HepG2 (cell line): ENCODE data around the gene TNFSF12. TPM values are rescaled to one million over a fixed set of nuclear protein-coding genes. Genes with fewer than 3 reads are reported as not detected.
A peak's percentile ranks its signal among the peaks of the same experiment; 100 is the strongest.

Experiments used
- AGO2 ChIP-seq: fragments of 200-400 bp; formaldehyde crosslinking; optimal IDR thresholded peaks from 2 replicates; pipeline ENCODE3; 2017; ENCODE audit warnings: mild to moderate bottlenecking, low read depth, low read length, moderate library complexity
- ARID2 ChIP-seq: sonication (generic); formaldehyde crosslinking; IDR thresholded peaks from 2 replicates; pipeline ENCODE4 v1.8.1; 2022; ENCODE audit warnings: mild to moderate bottlenecking, missing genetic modification reagents, borderline replicate concordance
- CBX2 ChIP-seq, 2 experiments: fragments of 200-600 bp in 1 of 2; sonication (generic); formaldehyde crosslinking in 1 of 2; IDR thresholded peaks; 2 replicates each; pipeline versions ENCODE4 v1.7.0 to v1.8.1; 2018 to 2022; ENCODE audit warnings: low read depth in 2 of 2, low read length in 1 of 2, mild to moderate bottlenecking in 1 of 2, missing genetic modification reagents in 1 of 2
- HMG20A ChIP-seq: IDR thresholded peaks from 2 replicates; pipeline ENCODE4 v1.6.1; 2016; ENCODE audit warnings: borderline replicate concordance
- HOXA5 ChIP-seq: sonication (generic); formaldehyde crosslinking; IDR thresholded peaks from 2 replicates; pipeline ENCODE4 v1.4.0; 2020; ENCODE audit warnings: missing genetic modification reagents
- IRF9 ChIP-seq: sonication (generic); formaldehyde crosslinking; IDR thresholded peaks from 2 replicates; pipeline ENCODE4 v1.8.0; 2022; ENCODE audit warnings: missing genetic modification reagents, mild to moderate bottlenecking, borderline replicate concordance
- KAT7 ChIP-seq: IDR thresholded peaks from 2 replicates; pipeline ENCODE4 v1.6.1; 2018; ENCODE audit warnings: borderline replicate concordance, missing compliant biosample characterization
- KLF15 ChIP-seq: sonication (generic); formaldehyde crosslinking; IDR thresholded peaks from 2 replicates; pipeline ENCODE4 v1.8.1; 2023; ENCODE audit warnings: borderline replicate concordance, mild to moderate bottlenecking, inconsistent platforms, missing genetic modification reagents, mixed read lengths
- LRRFIP1 ChIP-seq: sonication (generic); formaldehyde crosslinking; conservative IDR thresholded peaks from 2 replicates; pipeline ENCODE4 v1.4.0; 2020; ENCODE audit warnings: missing genetic modification reagents
- MIER2 ChIP-seq: IDR thresholded peaks from 2 replicates; pipeline ENCODE4 v1.6.1; 2016; ENCODE audit warnings: missing biosample characterization, missing genetic modification reagents
- MXD4 ChIP-seq: IDR thresholded peaks from 2 replicates; pipeline ENCODE4 v1.6.1; 2016; ENCODE audit warnings: mild to moderate bottlenecking, missing biosample characterization, missing genetic modification reagents
- NFYB ChIP-seq: sonication (generic); formaldehyde crosslinking; IDR thresholded peaks from 2 replicates; pipeline ENCODE4 v1.4.0; 2020; ENCODE audit warnings: missing genetic modification reagents
- PAXIP1 ChIP-seq: sonication (generic); formaldehyde crosslinking; conservative IDR thresholded peaks from 2 replicates; pipeline ENCODE4 v1.4.0; 2020; ENCODE audit warnings: mild to moderate bottlenecking, missing genetic modification reagents, moderate library complexity
- RXRB ChIP-seq: IDR thresholded peaks from 2 replicates; pipeline ENCODE4 v1.6.1; 2016; ENCODE audit warnings: borderline replicate concordance, missing genetic modification reagents, missing compliant biosample characterization
- XBP1 ChIP-seq: sonication (generic); formaldehyde crosslinking; IDR thresholded peaks from 2 replicates; pipeline ENCODE4 v1.5.0; 2020; ENCODE audit warnings: missing genetic modification reagents
- XRCC5 ChIP-seq: fragments of 200-400 bp; formaldehyde crosslinking; optimal IDR thresholded peaks from 2 replicates; pipeline ENCODE3; 2017; ENCODE audit warnings: mild to moderate bottlenecking, low read length
- ZBTB42 ChIP-seq: sonication (generic); formaldehyde crosslinking; IDR thresholded peaks from 2 replicates; pipeline ENCODE4 v1.5.0; 2020; ENCODE audit warnings: mild to moderate bottlenecking, missing genetic modification reagents
- ZFYVE20 ChIP-seq: sonication (generic); formaldehyde crosslinking; IDR thresholded peaks from 2 replicates; pipeline ENCODE4 v1.8.0; 2023; ENCODE audit warnings: low read depth, mild to moderate bottlenecking, moderate library complexity, missing genetic modification reagents, borderline replicate concordance
- ZNF572 ChIP-seq: sonication (generic); formaldehyde crosslinking; IDR thresholded peaks from 2 replicates; pipeline ENCODE4 v1.5.1; 2020; ENCODE audit warnings: mild to moderate bottlenecking, missing genetic modification reagents
- ZNF597 ChIP-seq: sonication (generic); formaldehyde crosslinking; IDR thresholded peaks from 2 replicates; pipeline ENCODE4 v1.5.0; 2020; ENCODE audit warnings: missing genetic modification reagents
- ZNF766 ChIP-seq: sonication (generic); formaldehyde crosslinking; IDR thresholded peaks from 2 replicates; pipeline ENCODE4 v1.5.0; 2020; ENCODE audit warnings: missing genetic modification reagents, borderline replicate concordance
- polyA plus RNA-seq, 8 experiments: library from polyadenylated mRNA; depleted of rRNA in 3 of 8; stranded (reverse) in 7 of 8; unstranded in 1 of 8; fragments of >200 nt; fragmentation: Illumina TruSeq in 4 of 8; extraction: Trizol in 4 of 8; gene quantifications; 2 replicates each; pipeline versions ENCODE4 v1.2.1 to v1.2.3, GENCODE V29; 2011 to 2016; ENCODE audit warnings: low read depth in 4 of 8, missing spikeins in 1 of 8, mixed read lengths in 1 of 8; ENCODE audit not compliant: insufficient read depth in 1 of 8
- total RNA-seq, 5 experiments: library from RNA; depleted of rRNA; stranded (reverse); fragments of >200 nt; fragmentation: Illumina TruSeq; extraction: Trizol; gene quantifications; 2 replicates each; pipeline ENCODE4 v1.2.3, GENCODE V29; 2016; ENCODE audit warnings: low read depth in 1 of 5

The TNFSF12 gene
- total and polyA plus RNA-seq, 2 of the 13 experiments (the other 11 are each of a cell fraction or from before 2014, with no cell fraction given), result 0.93 to 7.2 TPM

GRCh38 chr17:7561589-7562207 is 12.8 kb downstream of the TNFSF12 start, which contains the start of gene SENP3 (continued):
- no peak for TF ChIP-seq KLF15
- no peak for TF ChIP-seq XBP1 (CRISPR knock-in tag)
- TF ChIP-seq HOXA5 (CRISPR knock-in tag), result peak; percentile 27; the same call in 1 of the 2 replicates
- TF ChIP-seq IRF9 (CRISPR knock-in tag), result no peak; the same call in 1 of the 2 replicates
- no peak for TF ChIP-seq ZFYVE20 (CRISPR knock-in tag)
- no peak for TF ChIP-seq XRCC5
- peak; percentile 62; the same call in 1 of the 2 replicates for TF ChIP-seq ZBTB42 (CRISPR knock-in tag)
- TF ChIP-seq HMG20A (CRISPR knock-in tag), result no peak
- no peak for TF ChIP-seq LRRFIP1 (CRISPR knock-in tag)
- no peak for TF ChIP-seq MIER2 (CRISPR knock-in tag)
- TF ChIP-seq ZNF597 (CRISPR knock-in tag), result no peak
- TF ChIP-seq ARID2 (CRISPR knock-in tag), result no peak
- peak; percentile 84 for TF ChIP-seq AGO2
- no peak for TF ChIP-seq ZNF766 (CRISPR knock-in tag)
- TF ChIP-seq RXRB, result 0 out of 2 replicates have a peak, but pooled peaks have one; percentile 8
- TF ChIP-seq ZNF572, result no peak
- TF ChIP-seq PAXIP1 (CRISPR knock-in tag), result 0 out of 2 replicates have a peak, but pooled peaks have one; percentile 17
- peak; percentile 76; the same call in 1 of the 2 replicates for TF ChIP-seq MXD4
- no peak for TF ChIP-seq CBX2 (IDR thresholded peaks at IDR 0.05; ENCODE audit: low read depth, low read length)
- no peak for TF ChIP-seq CBX2 (CRISPR knock-in tag; IDR thresholded peaks at IDR 0.05; ENCODE audit: low read depth)
- TF ChIP-seq NFYB (CRISPR knock-in tag), result peak; percentile 59
- peak; percentile 91; the same call in 1 of the 2 replicates for TF ChIP-seq KAT7
